ENCODE measurements around the gene DEPDC1B.

DNA sequence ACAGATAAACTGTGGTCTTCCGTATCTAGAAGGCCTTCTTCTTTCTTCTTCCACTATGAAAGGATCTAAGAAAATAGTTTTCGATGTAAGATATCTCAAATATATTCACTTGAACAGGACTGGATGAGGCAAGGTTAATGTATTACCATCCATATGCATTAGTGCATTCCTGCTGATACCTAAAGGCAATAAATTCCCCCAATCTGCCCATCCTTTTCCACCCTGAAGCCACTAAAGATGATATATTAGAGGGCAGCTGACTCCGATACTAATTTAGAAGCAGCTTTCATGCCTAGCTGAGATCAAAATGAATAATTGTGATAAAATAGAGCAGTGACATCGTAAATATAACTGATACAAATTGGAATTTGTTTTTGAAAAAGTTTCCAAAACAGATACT is 63.3 kb downstream of the DEPDC1B start:
- TF ChIP-seq POLR2A (IDR thresholded peaks at IDR 0.05) (no peak), CTCF (IDR thresholded peaks at IDR 0.05) (no peak), EP300 (IDR thresholded peaks at IDR 0.05) (no peak)
